Cerebellar cortex (tissue), 1 donor: Measurements from ENCODE around the gene CCDC121.

Experiments used
- DNase-seq: peaks from one replicate; pipeline ENCODE4 v3.0.0-alpha.2; 2015; ENCODE audit warnings: low spot score

CCDC121 gene

GRCh38 chr2:27628767-27629709, at the start of gene CCDC121, which contains the start of gene GPN1:
TSS of gene CCDC121 (minus strand) at chr2:27629012. CDS start at chr2:27627799, 1,213 bp downstream.
TSS of gene GPN1 (plus strand) at chr2:27629050. CDS start at chr2:27629059, 9 bp downstream.
- DNase-seq: peak; percentile 88

- no peak for DNase-seq
Measured at GRCh38 chr2:27672723-27673486, 44.1 kb upstream of the CCDC121 start.

GRCh38 chr2:27671235-27671634, 42.4 kb upstream of the CCDC121 start:
- DNase-seq: no peak

- no peak for DNase-seq
Measured at GRCh38 chr2:27667446-27667845, 38.6 kb upstream of the CCDC121 start.

GRCh38 chr2:27664622-27665363, 36.0 kb upstream of the CCDC121 start:
- no peak for DNase-seq

- DNase-seq: no peak
Measured at GRCh38 chr2:27664154-27664574, 35.4 kb upstream of the CCDC121 start.

- peak; percentile 90 for DNase-seq
Measured at GRCh38 chr2:27663285-27664153, 34.7 kb upstream of the CCDC121 start, which contains the start of the genes SLC4A1AP and SUPT7L. TSS of gene SLC4A1AP (plus strand) at chr2:27663889. CDS start at chr2:27663915, 26 bp downstream. TSS of gene SUPT7L (minus strand) at chr2:27663614. CDS start at chr2:27662192, 1,422 bp downstream.

- DNase-seq: no peak
Measured at GRCh38 chr2:27661371-27661770, 32.6 kb upstream of the CCDC121 start.

GRCh38 chr2:27655155-27655951, 26.5 kb upstream of the CCDC121 start:
- DNase-seq: no peak

GRCh38 chr2:27653397-27653796, 24.6 kb upstream of the CCDC121 start:
- no peak for DNase-seq

GRCh38 chr2:27652790-27653189, 24.0 kb upstream of the CCDC121 start:
- no peak for DNase-seq

GRCh38 chr2:27652341-27652740, 23.5 kb upstream of the CCDC121 start:
- DNase-seq: no peak

- no peak for DNase-seq
Measured at GRCh38 chr2:27651056-27651455, 22.2 kb upstream of the CCDC121 start.

GRCh38 chr2:27647737-27648136, 18.9 kb upstream of the CCDC121 start:
- no peak for DNase-seq

- no peak for DNase-seq
Measured at GRCh38 chr2:27647289-27647688, 18.5 kb upstream of the CCDC121 start.

GRCh38 chr2:27645197-27645596, 16.4 kb upstream of the CCDC121 start:
- no peak for DNase-seq

- no peak for DNase-seq
Measured at GRCh38 chr2:27640722-27641245, 12.0 kb upstream of the CCDC121 start.

GRCh38 chr2:27638709-27639108, 9.9 kb upstream of the CCDC121 start:
- DNase-seq: no peak

- DNase-seq: no peak
Measured at GRCh38 chr2:27638037-27638637, 9.3 kb upstream of the CCDC121 start.
